ENCODE data around the gene SLC7A1. TPM values are rescaled to one million over a fixed set of nuclear protein-coding genes. Genes with fewer than 3 reads are reported as not detected.

SLC7A1 gene
- total and polyA plus RNA-seq, 4 donors = 6.6 to 53.8 (median 10.5) TPM

GRCh38 chr13:29547153-29547552, 48.3 kb downstream of the SLC7A1 start:
- no peak overlapping the region for H3K9ac ChIP-seq (ENCODE audit: insufficient read depth in 1 of 2, low read length in 2 of 2)
- H3K27me3 ChIP-seq (ENCODE audit: control insufficient read depth in 3 of 3, insufficient read depth in 3 of 3, low read length in 2 of 3) = no peaks in the 10 kb centered on the region
- ATAC-seq (ENCODE audit: insufficient read depth, low FRiP score) (no peak), DNase-seq (peak; percentile 35 to 73 (median 50))
- no peak overlapping the region for H3K4me3 ChIP-seq
- peaks cover 0 to 2% (median 0%) of the 10 kb centered on the region in 4 donors for H3K9me3 ChIP-seq (ENCODE audit: control insufficient read depth in 4 of 4, insufficient read depth in 3 of 4, low read length in 3 of 4)
- H3K27ac ChIP-seq (ENCODE audit: low read depth in 1 of 2, low read length in 1 of 2) = no peak overlapping the region
- no peak for TF ChIP-seq CTCF (IDR thresholded peaks at IDR 0.05; ENCODE audit: control extremely low read depth, extremely low read depth)
- 42 to 57% methylated on average over 7 of the region's 7 CpGs for WGBS, 2 donors
- peaks cover 0 to 10% (median 1%) of the 10 kb centered on the region in 5 donors for H3K4me1 ChIP-seq (ENCODE audit: control insufficient read depth in 5 of 5, insufficient read depth in 5 of 5, low read length in 5 of 5)
- peaks cover 0 to 11% (median 5%) of the 10 kb centered on the region in 4 donors for H3K36me3 ChIP-seq (ENCODE audit: control insufficient read depth in 4 of 4, insufficient read depth in 4 of 4, low read length in 4 of 4)

- no peak for DNase-seq
- Histone ChIP-seq H3K9ac (ENCODE audit: insufficient read depth in 1 of 2, low read length in 2 of 2) (no peak overlapping the region), H3K27ac (ENCODE audit: low read depth in 1 of 2, low read length in 1 of 2) (no peak overlapping the region), H3K9me3 (ENCODE audit: control insufficient read depth in 4 of 4, insufficient read depth in 3 of 4, low read length in 3 of 4) (peaks cover 0 to 2% (median 0%) of the 10 kb centered on the region in 4 donors), H3K36me3 (ENCODE audit: control insufficient read depth in 4 of 4, insufficient read depth in 4 of 4, low read length in 4 of 4) (peaks cover 0 to 11% (median 5%) of the 10 kb centered on the region in 4 donors), H3K27me3 (ENCODE audit: control insufficient read depth in 3 of 3, insufficient read depth in 3 of 3, low read length in 2 of 3) (no peaks in the 10 kb centered on the region), H3K4me3 (no peak overlapping the region), H3K4me1 (ENCODE audit: control insufficient read depth in 5 of 5, insufficient read depth in 5 of 5, low read length in 5 of 5) (peaks cover 0 to 10% (median 1%) of the 10 kb centered on the region in 5 donors)
- TF ChIP-seq CTCF (IDR thresholded peaks at IDR 0.05; ENCODE audit: control extremely low read depth, extremely low read depth) = no peak
- 90% methylated on average over 8 of the region's 8 CpGs for WGBS, 2 donors
- ATAC-seq (ENCODE audit: insufficient read depth, low FRiP score) = no peak
Observed at GRCh38 chr13:29546662-29547061, 48.8 kb downstream of the SLC7A1 start.

GRCh38 chr13:29545988-29546387, 49.5 kb downstream of the SLC7A1 start:
- ATAC-seq (ENCODE audit: insufficient read depth, low FRiP score) (no peak), DNase-seq (no peak)
- Histone ChIP-seq H3K27me3 (ENCODE audit: control insufficient read depth in 3 of 3, insufficient read depth in 3 of 3, low read length in 2 of 3) (no peaks in the 10 kb centered on the region), H3K9ac (ENCODE audit: insufficient read depth in 1 of 2, low read length in 2 of 2) (no peak overlapping the region), H3K36me3 (ENCODE audit: control insufficient read depth in 4 of 4, insufficient read depth in 4 of 4, low read length in 4 of 4) (peaks cover 0 to 11% (median 5%) of the 10 kb centered on the region in 4 donors), H3K9me3 (ENCODE audit: control insufficient read depth in 4 of 4, insufficient read depth in 3 of 4, low read length in 3 of 4) (no peaks in the 10 kb centered on the region), H3K4me3 (no peak overlapping the region), H3K27ac (ENCODE audit: low read depth in 1 of 2, low read length in 1 of 2) (no peak overlapping the region), H3K4me1 (ENCODE audit: control insufficient read depth in 5 of 5, insufficient read depth in 5 of 5, low read length in 5 of 5) (peaks cover 0 to 10% (median 1%) of the 10 kb centered on the region in 5 donors)
- no peak for TF ChIP-seq CTCF (IDR thresholded peaks at IDR 0.05; ENCODE audit: control extremely low read depth, extremely low read depth)
- WGBS, 2 donors = 93 to 98% methylated on average over 8 of the region's 8 CpGs

Measured in lung (tissue), 12 donors.